GM19239 (cell line): Measurements from ENCODE around the gene GPR87.

Experiments used
- DNase-seq: peaks from one replicate; pipeline ENCODE4 v3.0.0; 2011; ENCODE audit warnings: low spot score; ENCODE audit not compliant: insufficient read length
- FAIRE-seq: peaks from 2 replicates; lab custom pipeline; 2011; peaks lifted over from hg19 to GRCh38; lab: Jason Lieb, UNC

Gene GPR87

DNA sequence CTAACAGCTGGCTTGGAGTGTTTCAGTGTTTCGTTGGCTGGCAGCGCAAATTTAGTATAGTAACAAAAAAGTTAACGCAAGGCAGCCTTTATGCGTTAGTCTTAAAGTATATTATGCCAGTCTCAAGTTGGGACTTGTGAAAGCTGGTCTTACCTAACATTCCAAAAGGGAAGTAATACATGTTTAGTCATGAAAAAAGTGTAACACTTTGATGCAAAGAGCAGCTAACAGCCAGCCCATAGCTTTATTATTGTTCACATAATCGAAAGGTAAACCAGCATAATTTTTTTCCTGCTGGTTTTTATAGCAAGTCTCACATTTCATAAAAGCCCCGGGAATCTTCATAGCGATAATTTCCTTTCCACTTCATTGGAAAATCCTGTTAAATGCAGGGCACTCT is 2.4 kb upstream of the GPR87 start:
- no peak for FAIRE-seq
- DNase-seq: no peak

DNA sequence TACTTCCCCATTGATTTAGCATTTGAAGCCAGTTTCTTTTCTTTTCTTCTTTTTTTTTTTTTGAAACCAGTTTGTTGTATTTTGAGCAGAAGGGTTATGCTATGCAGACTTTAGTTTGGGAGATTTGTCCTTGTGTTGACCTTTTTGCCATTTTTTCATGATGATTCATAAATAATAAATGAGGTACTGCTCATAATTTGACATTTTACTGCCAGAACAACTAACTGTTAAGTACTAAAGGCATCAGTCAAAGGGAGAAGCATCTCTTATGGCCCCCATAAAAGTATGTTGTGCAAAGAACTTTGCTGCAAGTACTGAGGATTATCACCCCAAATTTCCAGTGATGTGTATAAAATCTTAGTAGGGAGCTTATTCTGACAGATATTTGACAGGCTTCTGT is 1.7 kb upstream of the GPR87 start:
- DNase-seq (no peak), FAIRE-seq (no peak)

DNA sequence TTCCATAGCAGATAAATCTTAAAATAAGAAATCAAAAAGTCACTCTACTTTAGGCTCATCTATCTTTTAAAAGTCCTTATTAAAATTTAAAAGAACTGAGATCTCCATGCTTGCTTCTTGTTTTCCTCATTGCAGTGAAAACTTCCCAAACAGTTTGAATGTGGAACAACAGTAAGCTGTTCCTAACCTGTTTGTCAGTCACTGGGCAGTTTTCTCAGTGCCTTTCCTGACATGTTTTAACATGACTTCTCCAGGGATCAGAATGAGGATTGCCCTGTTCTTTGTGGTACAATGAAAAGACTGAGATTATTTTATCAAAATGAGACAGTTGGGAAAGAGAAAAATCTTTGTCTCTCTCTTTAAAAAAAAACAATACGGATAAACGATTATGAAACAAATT is 774 bp downstream of the GPR87 start:
- no peak for FAIRE-seq
- no peak for DNase-seq

DNA sequence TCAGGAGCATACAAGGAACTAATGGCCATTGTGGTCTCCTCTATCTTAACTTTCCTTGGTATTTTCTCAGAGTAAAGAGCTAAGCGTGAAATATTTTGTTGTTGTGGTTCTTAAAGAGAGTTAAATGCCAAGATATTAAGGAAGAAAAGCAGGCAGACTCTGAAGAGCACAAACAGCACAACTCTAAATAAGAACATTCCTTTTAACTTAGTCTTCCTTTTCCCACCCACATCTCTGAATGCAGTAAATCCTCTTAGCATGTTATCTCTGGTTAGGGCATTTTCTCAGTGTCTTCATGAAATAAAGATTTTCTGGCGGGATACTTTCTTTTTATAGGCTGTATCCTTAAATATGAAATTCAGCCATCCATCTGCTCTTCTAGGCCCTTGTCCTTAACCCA is 1.5 kb downstream of the GPR87 start:
- DNase-seq (no peak), FAIRE-seq (no peak)

DNA sequence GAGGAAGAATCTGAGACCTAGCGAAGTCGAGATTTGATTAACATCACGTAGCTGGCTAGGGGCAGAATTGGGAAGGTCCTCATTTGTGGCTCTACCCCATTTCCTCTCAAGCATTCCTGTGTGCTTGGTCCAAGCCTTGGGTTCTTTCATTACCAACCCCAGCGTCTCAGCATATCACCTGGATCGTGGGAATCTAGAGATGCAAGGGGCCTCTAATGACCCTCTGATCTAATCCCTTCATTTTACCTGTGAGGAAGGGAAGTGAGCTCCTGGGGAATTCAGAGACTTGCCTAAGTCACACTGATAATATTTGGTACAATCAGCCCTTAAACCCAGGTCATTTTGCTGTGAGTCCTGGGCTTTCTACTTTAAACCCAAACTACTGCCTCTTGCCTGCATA is 2.0 kb downstream of the GPR87 start:
- FAIRE-seq (no peak), DNase-seq (no peak)

DNA sequence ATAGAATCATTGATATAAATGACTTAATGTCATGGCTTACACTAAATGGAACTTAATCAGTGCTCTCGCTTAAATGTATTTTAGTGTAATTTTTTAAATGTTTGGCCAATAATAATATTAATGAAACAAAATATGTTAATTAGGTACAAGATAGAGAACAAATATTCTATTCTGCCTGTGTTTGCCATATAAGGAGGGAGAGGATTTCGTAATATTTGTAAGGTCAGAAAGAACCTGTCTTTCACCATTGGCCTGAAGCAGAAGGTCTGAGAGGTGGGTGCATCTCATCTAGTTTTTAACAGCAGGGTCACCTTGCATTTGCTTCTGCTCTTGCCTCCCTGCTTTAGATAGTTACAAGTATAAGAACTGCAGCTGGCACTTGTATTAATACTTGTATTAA is 2.5 kb downstream of the GPR87 start:
- DNase-seq (no peak), FAIRE-seq (no peak)

DNA sequence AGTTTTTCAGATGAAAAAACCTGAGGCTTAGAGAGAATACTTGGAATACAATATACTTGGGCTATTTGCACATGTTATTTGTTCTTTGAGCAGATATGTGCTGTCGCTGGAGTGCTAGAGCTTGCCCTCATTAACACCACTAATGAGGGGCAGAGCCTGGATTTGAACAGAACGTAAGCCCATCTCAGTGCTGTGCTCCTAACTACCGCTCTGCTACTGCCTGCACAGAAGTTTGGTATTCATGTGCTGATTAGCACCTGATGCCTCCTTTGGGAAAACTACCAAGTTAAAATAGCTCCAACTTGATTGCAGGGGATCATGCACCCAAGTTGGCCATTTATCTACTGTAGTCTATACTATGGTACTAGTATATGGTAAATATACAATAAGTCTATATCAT is 3.6 kb downstream of the GPR87 start:
- FAIRE-seq (no peak), DNase-seq (no peak)

DNA sequence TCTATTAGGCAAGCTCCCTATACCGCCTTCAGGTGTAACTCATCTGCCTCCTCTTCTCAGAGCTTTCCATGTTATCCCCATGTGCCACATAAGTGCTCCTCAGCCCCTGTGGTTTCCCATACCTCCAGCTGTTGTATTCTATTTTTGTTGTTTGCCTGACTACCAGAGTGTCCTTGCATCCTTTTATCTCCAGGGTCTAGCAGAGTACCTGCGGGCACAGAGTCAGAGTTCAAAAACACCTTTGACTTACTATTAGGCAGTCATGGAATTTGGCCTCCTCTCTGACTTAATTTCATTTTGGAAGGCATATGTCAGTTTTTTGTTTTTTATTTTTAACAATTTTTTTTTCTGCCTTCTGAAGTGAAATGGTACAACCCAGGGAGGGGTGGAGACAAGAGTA is 7.1 kb downstream of the GPR87 start:
- no peak for FAIRE-seq
- no peak for DNase-seq

DNA sequence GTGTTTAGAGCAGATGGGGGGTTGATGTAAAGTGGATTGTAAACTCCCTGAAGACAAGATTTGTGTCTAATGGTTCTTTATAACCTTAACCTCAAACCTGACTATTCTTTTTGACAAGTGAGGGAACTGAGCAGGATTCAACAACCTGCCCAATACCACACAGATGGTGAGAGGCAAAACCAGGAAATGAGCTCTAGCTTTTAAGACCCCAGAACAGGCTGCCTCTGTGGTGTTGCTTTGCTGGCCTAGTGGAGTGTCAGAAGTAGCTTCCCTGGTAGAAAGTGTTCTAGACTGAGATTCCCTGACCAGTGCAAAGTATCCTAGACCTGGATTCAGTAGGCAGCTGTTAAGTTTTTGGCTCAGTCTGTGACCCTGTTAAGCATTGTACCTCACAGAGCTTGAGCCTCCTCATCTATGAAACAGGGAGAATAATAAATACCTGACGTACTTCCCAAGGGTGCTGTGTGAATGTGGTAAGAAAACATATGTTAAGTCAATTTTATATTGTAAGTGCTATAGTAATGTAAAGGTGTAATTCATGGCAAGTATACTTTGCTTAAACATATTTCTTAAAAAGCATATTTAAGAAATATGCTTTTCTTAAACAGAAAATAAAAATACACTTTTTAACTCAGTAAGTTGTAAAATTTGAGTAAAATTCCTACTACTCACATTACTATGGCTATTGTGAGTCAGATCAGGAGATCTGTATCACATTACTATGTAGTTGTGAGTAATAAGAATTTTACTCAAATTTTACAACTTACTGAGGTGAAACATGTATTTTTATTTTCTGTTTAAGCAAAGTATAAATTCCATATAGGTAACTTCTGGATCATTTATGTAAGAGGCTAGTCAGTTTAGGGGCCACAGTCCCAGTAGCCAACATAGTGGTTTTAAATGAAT is 8.8 kb downstream of the GPR87 start:
- no peak for DNase-seq
- no peak for FAIRE-seq

DNA sequence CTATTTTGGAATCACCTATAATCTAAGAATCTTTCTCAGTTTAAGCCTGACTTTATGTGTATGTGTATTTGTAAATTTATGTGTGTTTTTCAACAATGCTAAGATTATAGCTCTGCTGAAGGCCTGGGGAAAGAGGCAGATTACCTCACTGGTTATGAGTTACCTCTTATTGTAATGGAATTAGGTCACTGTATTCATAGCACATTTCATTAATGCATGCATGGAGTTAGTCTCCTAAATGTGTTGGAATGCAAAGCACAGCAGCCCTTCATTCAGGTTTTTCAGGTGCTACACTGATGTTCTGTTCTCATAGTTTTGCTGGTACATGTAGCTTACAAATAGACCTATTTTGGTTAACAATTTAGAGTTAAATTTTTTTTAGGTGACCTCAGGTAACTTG is 9.5 kb downstream of the GPR87 start:
- DNase-seq: no peak
- FAIRE-seq: no peak

DNA sequence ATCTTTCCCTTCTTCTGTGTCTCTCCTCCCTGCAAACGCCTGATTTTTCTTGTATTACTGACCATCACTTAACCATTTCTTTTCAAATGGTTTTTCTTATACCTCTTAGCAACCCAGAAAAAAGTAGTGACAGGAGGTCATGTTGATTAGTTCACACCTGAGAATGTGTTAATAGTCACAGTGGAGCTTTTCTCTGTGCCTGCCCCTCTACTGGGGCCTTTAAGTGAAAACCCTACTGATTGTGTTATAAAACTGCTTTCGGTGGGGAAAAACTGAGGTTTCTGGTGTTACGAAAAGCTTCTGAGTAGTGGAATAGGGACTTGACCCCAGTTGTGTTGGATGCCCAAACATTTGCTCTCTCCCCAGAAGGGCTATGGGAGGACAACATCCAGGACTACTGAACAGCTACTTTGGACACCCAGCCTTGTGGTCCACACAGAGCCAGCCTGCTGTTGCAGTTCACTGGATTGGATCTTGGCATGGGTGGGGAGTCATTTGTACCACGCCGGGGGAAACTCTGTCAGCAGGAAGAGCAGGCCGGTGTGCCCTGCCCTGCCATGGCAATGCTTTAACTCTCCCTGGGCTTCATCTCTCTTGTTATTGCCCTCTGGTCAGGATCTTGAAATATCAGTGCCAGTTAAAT is 10.3 kb downstream of the GPR87 start:
- DNase-seq (no peak), FAIRE-seq (no peak)

DNA sequence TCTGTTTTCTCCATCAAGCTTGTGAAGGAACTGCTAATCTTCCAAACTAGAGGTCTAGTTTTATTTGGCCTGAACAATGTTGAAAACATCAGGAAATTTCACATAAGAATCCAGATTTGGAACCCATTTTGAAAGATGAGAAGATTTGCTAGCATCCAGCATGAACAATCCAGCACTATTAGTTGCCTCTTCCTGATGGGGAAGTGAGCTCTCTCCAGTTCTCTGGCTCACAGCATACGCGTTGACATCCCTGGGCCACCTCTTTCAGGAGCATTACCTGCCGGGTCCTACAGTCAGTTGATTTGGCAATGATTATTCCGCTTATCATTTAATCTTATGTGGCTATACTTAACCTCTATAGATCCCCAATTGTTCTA is 10.9 kb downstream of the GPR87 start:
- DNase-seq (no peak), FAIRE-seq (no peak)

DNA sequence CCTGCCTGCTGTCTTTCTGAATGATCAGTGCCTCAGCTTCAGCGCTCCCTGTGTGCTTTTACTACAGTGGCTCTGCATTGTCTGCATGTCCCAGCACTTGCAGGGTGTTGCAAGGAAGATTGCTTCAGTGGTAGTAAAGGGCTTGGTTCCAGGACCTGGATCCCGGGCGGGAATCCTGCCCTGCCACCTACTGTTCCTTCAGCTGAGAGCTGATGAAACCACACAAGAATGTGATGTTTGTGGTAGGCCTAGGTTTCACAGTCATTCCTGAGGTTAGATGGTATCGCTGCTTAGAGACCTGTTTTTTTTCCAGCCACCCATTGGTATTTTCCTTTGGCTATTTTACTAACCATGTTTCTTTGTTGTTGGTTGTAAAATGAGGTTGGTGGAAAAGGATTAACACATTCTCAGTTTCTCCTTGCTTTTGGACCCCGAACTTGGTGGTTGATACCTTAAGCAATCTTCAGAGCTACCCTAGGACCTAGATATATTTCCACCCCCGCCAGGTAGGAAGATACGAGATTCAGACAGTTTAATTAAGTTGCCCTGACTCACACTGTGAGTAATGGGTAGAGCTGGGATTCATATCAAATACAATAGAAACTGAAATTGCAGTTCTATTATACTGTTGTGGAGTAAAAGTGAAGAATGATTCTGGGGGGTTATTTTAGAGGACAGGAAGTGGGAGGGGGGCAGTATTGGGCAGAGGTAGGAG is 11.4 kb downstream of the GPR87 start:
- no peak for FAIRE-seq
- DNase-seq: no peak

DNA sequence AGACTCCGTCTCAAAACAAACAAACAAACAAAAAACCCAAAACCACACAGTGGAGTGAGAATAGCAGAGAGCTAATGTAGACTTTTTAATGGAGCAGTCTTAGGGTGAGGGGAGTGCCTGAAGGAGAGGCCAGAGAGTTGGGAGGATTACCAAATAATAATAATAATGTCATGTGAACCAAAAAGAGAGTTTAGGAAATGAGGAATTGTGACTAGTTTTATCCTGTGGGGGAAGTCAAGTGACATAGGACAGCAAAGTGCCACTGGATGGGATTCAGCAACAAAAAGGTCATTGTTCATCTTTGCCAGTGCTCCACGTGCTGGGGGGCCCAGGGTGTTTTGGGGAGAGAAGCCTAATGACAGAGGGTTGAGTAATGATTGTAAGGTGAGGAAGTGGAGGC is 12.9 kb downstream of the GPR87 start:
- FAIRE-seq (no peak), DNase-seq (no peak)

DNA sequence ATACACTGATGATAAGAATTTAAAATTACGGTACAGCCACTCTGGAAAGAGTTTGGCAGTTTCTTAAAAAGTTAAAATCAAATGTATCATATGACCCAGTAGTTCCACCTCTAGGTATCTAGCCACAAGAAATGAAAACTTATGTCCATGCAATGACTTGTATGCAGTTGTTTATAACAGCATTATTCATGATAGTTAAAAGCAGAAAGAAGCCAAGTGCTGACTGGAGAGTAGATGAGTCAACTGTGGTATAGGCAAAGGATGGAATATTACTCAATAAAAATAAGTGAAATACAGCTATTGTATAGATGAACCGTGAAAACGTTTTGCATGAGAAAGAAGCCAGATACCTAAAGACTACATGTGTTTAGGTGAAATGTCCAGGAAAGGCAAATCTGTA is 14.8 kb downstream of the GPR87 start:
- DNase-seq (no peak), FAIRE-seq (no peak)

DNA sequence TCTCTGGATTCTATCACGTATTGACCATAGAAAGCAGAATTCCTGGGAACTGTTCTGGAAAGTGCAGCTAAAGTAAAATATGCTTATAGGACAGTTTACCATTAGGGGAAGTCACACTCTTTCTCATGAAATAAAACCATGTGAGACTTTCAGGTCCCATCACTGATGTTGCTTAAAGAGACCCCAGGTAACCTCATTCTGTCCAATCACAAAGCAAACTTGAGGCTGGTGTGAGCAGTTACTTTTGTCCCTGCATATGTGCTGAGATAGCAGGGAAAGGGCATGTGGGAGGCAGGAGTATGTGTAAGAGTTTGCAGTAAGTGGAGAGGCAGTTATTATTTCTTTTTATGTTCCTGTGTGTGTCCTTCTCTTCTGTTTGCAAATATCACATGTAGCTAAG is 16.1 kb downstream of the GPR87 start:
- no peak for DNase-seq
- no peak for FAIRE-seq

DNA sequence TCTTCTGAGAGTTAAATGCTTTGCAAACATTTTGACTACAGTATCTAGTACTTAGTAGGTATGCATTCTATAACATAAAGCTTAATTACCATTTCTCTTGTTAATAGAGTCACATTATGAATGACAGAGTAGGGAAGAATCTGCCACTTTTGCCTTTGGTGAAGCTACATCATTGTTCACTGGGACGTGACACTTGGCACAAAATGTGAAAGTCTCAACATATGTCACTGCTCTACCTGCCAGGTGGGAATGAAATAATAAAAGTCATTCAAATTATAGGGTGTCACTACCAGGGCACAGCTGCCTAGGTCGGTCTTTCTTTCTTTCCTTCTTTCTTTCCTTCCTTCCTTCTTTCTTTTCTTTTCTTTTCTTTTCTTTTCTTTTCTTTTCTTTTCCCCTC is 17.6 kb downstream of the GPR87 start:
- no peak for FAIRE-seq
- DNase-seq: no peak

DNA sequence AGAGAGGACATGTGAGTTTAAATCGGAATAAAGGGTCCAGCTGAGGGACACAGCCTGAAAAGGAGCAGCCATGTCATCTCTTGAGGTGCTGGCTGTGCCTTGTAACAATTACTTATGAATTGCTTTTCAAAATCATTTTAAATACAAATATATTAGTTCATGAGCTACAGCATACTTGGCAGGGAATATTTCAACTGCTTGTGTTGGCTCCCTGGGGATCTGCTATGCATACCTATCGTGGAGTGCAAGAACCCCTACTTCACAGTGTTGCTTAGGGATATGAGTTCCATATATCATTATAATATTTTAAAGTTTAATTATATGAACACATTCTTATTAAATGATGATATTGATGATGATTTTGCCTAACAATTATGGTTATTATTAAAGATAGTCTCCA is 19.2 kb downstream of the GPR87 start:
- FAIRE-seq (no peak), DNase-seq (no peak)

DNA sequence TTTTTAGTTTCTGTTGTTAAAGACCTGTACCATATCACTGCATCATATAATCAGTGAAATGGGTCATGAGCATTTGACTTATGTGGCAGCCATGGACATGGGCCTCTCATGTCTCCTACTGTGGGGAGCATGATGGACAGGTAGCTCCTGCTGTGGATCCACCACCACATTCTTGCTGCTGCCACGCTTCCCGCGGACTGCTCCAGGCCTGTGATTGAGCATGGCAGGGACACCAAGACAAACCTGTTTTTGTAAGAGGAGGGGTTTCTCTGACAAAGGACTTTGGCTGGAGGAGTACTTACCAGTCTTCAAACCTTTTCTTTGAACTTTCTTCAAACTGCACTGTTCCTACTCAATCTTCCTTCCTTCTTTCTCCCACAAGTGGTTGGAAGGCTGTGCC is 20.4 kb downstream of the GPR87 start:
- DNase-seq (no peak), FAIRE-seq (no peak)

DNA sequence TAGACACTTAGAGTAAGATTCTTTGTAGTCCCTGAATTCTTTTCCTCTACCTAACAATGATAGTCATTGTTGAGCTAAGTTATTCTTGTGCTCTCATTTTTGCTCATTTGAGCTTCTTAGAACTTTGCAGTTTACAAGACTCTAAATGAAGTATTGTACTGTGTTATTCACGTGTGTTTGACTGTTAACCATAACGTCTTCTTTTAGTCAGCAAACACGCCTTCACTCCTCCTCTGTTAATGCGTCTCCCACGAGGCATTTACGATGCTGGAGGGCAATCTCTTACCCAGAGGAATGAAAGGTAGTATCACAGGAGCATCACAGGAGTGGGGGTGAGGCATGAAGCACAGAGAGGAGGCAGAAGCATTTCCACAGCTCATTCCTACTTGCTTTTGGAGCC is 23.5 kb downstream of the GPR87 start:
- FAIRE-seq: no peak
- DNase-seq: no peak

DNA sequence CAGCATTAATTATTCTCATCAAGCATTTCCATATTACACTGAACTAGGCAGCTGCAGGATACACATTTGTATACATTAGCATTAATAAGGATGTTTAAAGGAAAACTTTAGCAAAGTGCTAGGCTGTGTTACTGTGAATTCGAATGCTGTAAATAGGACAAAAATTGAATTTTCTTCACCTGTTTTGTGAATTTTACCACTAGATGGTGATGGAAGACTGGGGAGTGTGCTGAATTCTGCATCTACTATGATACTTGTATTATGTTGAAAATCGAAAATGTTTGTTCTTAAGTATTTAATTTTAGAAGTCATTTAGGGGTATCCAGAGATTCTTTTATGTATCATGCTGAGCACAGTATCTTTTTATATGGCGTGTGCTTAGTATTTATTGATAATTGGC is 25.9 kb downstream of the GPR87 start:
- FAIRE-seq (no peak), DNase-seq (no peak)
